ENCODE measurements around the gene PLCD1.

Gene PLCD1

GRCh38 chr3:37957539-37957936 is 71.9 kb downstream of the PLCD1 start:
- no peak for TF ChIP-seq CTCF (IDR thresholded peaks at IDR 0.05; ENCODE audit: extremely low read depth, missing control alignments)
- no peak for DNase-seq (ENCODE audit: low spot score)
